HG02642 (cell line): ENCODE data around the gene NUP93.

Experiments used
- ATAC-seq: cut with Tn5 transposase; IDR thresholded peaks from one replicate; pipeline ENCODE4 v1.9.1; 2021; ENCODE audit warnings: mild to moderate bottlenecking; ENCODE audit not compliant: unreplicated experiment, poor library complexity

Gene NUP93

GRCh38 chr16:56841659-56842058, 111.7 kb downstream of the NUP93 start:
- ATAC-seq: no peak

GRCh38 chr16:56842133-56842532, 112.2 kb downstream of the NUP93 start:
- ATAC-seq: no peak

- ATAC-seq: no peak
These were observed 114.1 kb downstream of the NUP93 start for GRCh38 chr16:56844056-56844455.

DNA sequence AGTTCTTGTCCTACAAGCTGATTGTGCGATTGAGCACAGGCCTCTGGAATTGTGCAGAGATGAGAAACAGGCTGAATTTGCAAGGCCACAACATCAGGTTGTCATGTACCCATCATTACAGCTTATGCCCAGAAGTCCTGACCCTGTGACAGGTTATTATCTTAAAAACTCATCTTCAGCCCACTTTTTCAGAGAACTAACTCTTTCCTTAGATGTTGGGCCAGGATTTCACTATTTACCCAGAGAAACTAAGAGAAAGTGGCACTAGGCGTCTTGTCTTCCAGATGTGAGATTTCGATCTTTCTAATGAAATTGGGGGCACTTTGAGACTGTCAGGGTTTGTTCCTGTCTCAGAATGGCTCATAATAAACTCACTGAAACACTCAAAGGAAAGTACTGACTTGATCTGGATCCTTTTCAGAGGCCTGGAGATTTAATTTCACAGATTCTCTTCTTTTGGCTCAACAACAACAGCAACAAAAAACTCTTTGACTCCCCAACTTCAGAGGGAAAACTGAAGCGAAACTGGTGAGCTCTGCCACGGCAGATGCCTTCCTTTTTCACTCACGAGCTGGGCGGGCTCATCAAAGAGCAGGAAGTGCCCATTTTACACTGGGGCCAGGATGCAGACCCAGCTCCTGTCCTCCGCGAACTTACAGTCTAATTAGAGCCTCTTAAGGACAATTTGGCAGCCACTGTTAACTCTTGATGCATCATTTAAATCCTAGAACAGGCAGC, 117.4 kb downstream of the NUP93 start:
- ATAC-seq: no peak

DNA sequence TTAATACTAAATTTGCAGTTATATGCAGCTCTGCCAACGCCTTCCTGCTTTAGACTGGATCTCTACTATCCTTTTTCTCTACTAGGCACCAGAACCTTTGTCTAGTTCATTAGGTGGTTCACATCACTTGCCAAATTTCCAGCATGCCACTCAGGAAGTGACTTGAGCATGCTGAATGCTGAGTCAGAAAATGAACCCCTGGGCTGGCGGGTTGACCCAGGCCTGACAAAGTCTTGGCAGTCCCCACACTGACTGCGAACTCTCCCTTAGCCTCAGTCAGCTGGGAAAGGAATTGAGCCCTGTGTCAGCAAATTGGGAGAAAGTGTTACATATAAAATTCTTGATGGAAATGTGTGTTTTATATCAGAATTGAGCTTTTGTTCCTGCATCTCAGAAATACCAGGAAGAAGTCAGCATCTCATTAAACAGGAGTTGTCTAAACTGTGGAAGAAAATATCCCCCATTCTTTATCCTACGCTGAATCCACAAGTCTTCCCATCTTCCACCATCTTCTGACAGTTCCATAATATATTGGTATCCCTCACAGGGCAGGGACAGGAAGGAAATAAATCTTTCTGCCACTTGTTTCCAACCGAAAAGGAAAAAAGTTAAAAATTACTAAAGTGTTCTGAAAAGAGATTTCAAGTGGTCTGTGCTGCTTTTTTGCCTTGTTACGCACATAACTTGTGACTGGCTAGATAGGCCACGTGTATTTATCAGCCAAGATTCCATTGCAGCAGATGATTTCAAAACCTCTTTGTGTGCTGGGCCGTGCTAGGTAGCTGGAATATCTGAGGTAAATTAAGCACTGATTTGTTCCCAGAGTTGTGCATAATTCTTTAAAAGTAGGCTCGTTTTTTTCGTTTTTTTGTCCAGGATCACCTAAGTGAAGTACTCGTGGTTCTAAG, 118.4 kb downstream of the NUP93 start:
- no peak for ATAC-seq

- ATAC-seq: no peak
These were observed 119.2 kb downstream of the NUP93 start for GRCh38 chr16:56848955-56849689.

- ATAC-seq: no peak
These were observed 120.1 kb downstream of the NUP93 start for GRCh38 chr16:56849690-56850680.

GRCh38 chr16:56851671-56852400, 121.9 kb downstream of the NUP93 start:
- ATAC-seq: no peak

GRCh38 chr16:56852401-56852730, 122.4 kb downstream of the NUP93 start:
- ATAC-seq: no peak

DNA sequence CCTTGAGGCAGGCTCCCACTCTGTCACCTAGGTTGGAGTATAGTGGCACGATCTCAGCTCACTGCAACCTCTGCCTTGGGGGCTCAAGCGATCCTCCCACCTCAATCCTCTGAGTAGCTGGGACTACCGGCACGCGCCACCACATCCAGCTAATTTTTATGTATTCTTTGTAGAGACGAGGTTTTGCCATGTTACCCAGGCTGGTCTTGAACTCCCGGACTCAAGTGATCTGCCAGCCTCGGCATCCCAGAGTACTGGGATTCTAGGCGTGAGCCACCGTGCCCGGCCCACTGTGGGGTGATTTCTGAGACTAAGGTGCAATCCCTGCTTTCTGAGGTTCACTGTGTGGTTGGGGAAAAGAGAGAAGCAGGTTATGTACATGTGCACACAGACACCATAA, 123.0 kb downstream of the NUP93 start:
- ATAC-seq: no peak

GRCh38 chr16:56855201-56855600, 125.3 kb downstream of the NUP93 start:
- no peak for ATAC-seq

DNA sequence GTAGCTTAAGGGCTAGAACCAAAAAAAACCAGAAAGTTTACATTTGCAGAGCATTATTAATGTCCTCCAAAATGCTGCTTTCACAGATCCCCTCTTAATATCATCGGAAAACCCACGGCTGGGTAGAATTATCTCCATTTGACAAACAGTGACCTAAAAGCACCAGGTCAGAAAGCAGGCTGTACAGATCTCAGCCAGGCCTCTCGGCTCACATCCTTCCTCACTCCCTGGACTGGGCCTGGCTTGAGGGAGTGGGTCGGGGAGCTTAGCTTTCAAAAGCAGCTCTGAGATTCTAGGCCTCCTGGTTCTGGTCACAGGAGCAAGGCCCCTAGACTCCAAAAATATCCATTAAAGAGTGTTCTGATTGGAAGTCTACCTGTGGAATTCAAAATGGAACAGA, 126.0 kb downstream of the NUP93 start:
- ATAC-seq: no peak

DNA sequence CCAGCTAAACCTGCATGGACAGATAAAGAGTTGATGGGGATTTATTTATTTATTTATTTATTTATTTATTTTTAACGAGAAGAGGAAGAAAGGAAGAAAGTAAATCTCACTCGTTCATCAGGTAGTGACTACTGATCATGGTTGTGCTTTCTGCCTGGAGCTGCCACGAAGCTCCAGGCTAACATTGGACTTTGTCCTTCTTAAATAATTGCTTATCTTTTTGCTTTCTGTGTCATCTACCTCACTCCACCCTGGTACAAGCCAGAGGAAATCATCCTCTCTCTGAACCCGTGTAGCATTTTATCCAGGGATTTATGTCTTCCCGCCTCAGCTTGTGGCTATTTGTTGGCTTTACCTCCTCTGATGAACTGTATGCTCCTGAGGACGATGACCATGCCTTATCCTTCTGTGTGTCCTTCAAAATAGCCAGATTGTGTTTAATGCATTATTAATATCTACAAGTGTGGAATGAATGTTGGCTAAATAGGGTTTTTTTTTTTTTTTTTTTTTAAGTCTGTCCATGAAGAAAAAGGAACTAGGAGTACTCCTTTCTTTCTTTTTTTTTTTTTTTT, 127.0 kb downstream of the NUP93 start:
- ATAC-seq: no peak

DNA sequence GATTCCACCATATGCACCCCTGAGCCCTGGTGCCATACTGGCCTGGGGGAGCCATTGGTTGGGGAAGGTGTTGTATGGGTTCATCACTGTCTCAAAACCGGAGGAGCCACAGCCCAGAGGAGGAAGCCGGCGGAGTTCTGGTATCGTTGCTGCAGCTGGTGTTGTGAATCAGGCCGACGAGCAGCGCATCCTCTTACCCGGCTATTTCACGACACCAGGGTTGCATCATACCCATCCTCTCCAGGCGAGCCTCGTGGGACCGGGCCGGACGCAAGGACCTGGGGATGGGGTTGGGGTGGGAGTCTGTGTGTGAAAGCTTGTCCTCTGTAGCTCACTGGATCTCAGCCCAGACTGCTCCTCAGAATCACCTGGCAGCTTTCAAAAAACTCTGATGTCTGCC, 128.4 kb downstream of the NUP93 start:
- no peak for ATAC-seq

DNA sequence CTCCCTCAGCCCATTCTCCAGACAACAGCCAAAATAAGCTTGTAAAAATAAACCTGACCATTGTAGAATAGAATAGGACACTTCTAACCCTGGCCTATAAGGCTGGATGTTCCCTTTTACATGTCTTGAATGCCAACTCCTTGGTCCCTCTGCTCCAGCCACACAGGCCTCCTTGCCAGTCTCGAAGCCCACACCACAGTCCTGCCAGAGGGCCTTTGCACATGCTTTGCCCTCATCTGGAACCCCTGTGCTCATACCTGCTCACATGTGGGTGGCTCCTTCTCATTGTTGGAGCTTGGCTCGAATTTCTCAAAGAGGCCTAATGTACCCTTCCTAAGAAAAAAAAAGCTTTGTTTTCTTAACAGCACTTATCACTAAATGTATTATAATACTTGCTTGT, 129.7 kb downstream of the NUP93 start:
- no peak for ATAC-seq

- peak; percentile 84 for ATAC-seq
These were observed 130.5 kb downstream of the NUP93 start for GRCh38 chr16:56860226-56861020.

DNA sequence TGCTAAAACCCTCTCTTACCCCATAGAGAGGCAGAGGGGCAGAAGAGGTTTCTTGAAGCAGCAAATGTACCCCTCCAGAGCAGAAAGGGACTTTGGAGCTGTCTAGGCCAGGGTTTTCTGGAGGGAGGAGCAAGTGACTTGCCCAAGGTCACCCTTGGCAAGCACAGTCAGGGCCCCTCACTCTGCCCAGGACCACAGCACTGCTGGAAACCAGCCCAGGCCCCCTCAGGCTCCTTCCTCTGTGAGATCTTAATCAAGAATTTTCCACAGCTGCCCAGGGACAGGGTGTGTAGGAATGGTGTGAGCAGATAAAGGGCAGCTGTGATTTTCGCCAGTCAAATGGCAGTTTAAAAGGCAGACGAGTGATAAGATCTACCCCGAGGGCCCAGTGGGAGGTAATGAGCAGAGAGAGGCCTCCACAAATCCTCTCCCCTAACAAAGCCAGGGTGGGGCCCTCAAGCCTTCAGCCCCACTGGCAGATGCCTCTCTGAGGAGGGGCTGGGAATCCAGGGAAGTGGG, 131.2 kb downstream of the NUP93 start:
- ATAC-seq: no peak

- ATAC-seq: no peak
These were observed 131.8 kb downstream of the NUP93 start for GRCh38 chr16:56861756-56862155.
